Neutrophil (primary cell): ENCODE results near the gene CLMN.

Experiments used
- H3K27ac ChIP-seq: fragments of 200-600 bp; sonication (generic); 2 replicates; pipeline ENCODE4 v1.5.1; 2016; ENCODE audit warnings: mild to moderate bottlenecking, moderate library complexity
- H3K27me3 ChIP-seq: fragments of 200-600 bp; sonication (generic); 2 replicates; pipeline ENCODE4 v1.6.0; 2016; ENCODE audit warnings: mild to moderate bottlenecking
- H3K36me3 ChIP-seq: fragments of 200-600 bp; sonication (generic); 2 replicates; pipeline ENCODE4 v1.5.1; 2017
- H3K4me1 ChIP-seq, 2 experiments: fragments of 200-600 bp in 1 of 2; sonication (generic) in 1 of 2; 1 replicate in 1 of 2; 2 replicates in 1 of 2; pipeline versions ENCODE4 v1.5.1 to v1.6.1; 2013 to 2016; ENCODE audit warnings: low read depth in 1 of 2, low read length in 1 of 2, mild to moderate bottlenecking in 1 of 2, moderate library complexity in 1 of 2; ENCODE audit not compliant: control insufficient read depth in 1 of 2, insufficient read depth in 1 of 2
- H3K4me3 ChIP-seq, 2 experiments: fragments of 200-600 bp in 1 of 2; sonication (generic) in 1 of 2; 1 replicate in 1 of 2; 2 replicates in 1 of 2; pipeline ENCODE4 v1.5.1; 2013 to 2016; ENCODE audit warnings: low read depth in 1 of 2, low read length in 1 of 2, mild to moderate bottlenecking in 1 of 2, moderate library complexity in 1 of 2
- H3K9me3 ChIP-seq: fragments of 200-600 bp; sonication (generic); 2 replicates; pipeline ENCODE4 v1.5.1; 2016
- TF ChIP-seq, protein P1 (sequence below): fragments of 200-600 bp; sonication (generic); IDR thresholded peaks from 2 replicates; pipeline ENCODE4 v1.5.1; 2016; ENCODE audit warnings: antibody characterized with exemption

CLMN gene

DNA sequence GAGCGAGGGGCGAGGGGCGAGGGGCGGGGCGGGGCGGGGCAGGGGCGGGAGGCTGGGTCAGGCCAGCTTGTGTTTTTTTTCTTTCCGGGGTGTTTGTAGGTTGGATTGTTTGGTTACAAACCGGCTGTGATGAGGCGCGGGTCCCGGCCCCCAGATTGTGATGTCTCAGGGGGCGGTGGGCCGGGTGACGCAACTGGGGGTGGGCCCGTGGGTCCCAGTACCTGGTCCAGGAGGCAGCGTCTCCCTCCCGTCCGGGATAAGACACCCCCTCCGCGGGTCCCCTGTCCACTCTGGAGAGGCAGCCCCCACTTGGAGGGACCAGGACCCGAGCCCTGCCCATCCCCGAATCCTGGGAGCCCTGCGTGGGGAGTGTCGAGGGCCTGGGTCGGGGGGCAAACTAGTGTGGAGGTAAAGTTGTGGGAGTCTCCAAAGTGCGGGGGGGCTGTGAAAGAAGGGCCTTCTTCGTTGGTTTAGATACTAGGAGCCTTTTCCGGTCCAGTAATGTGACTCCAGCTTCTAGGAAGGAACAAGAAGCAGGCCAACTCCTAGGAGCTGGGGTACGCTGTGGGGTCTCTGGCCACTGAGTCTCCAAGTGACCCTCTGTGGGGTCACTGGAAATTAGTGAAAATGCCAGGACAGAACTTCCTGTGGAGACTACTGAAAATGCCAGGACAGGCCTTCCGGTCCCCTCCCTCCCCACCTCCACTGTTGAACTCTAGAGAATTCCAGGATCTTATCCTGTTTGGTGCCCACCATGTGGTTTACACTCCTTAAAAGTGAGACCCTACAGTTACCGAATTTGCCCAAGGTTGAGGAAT is 579 bp upstream of the CLMN start:
- TF ChIP-seq, protein P1, sequence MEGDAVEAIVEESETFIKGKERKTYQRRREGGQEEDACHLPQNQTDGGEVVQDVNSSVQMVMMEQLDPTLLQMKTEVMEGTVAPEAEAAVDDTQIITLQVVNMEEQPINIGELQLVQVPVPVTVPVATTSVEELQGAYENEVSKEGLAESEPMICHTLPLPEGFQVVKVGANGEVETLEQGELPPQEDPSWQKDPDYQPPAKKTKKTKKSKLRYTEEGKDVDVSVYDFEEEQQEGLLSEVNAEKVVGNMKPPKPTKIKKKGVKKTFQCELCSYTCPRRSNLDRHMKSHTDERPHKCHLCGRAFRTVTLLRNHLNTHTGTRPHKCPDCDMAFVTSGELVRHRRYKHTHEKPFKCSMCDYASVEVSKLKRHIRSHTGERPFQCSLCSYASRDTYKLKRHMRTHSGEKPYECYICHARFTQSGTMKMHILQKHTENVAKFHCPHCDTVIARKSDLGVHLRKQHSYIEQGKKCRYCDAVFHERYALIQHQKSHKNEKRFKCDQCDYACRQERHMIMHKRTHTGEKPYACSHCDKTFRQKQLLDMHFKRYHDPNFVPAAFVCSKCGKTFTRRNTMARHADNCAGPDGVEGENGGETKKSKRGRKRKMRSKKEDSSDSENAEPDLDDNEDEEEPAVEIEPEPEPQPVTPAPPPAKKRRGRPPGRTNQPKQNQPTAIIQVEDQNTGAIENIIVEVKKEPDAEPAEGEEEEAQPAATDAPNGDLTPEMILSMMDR = no peak
- Histone ChIP-seq H3K27me3 (peaks cover 82% of the 10 kb centered on the region), H3K4me1 (peaks cover 6 to 13% of the 10 kb centered on the region in 2 experiments), H3K27ac (no peak overlapping the region), H3K36me3 (no peaks in the 10 kb centered on the region), H3K4me3 (no peak overlapping the region), H3K9me3 (no peaks in the 10 kb centered on the region)

DNA sequence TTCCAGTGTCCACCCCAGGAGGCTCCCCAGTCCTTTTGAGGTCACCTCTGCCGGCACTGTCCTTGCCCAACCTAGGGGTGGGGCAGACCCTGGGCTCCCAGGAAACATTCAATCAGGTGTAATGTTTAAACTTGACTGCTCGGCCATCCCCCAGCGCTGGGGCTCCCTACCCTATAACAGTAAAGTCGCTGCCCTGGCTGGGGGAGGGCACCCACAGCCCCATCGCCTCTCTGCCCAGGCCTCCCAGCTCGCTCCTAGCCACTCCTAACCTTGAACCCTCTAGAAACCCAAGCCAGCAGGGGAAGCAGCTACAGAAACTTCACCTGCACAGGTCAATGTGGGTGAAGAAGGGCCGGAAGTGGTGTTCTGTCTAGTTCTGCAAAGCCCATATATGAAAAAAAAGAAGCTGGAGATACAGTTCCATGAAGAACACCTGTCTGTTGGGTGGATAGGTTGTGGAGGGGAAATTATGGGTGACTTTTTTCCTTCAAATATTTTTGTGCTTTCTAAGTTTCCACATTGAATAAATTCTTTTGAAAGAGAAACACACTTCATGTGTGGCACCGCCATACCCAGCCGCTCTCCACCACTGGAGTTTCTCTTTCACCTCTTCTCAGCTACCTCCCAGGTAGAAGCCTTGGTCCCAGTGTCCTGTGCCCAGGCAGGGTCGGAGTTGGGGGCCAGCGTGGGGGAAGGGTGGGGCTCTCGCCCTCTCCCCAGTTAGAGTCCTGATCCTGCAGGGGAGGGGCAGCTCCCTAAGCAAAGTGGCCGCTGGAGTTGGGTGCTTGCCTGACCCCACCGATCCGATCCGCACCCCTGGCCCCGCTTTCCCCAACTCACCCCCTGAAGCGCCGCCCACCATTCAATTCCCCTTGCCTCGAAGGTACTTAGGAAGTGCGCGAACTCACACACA is 1.1 kb downstream of the CLMN start:
- no peak overlapping the region for H3K27ac ChIP-seq

DNA sequence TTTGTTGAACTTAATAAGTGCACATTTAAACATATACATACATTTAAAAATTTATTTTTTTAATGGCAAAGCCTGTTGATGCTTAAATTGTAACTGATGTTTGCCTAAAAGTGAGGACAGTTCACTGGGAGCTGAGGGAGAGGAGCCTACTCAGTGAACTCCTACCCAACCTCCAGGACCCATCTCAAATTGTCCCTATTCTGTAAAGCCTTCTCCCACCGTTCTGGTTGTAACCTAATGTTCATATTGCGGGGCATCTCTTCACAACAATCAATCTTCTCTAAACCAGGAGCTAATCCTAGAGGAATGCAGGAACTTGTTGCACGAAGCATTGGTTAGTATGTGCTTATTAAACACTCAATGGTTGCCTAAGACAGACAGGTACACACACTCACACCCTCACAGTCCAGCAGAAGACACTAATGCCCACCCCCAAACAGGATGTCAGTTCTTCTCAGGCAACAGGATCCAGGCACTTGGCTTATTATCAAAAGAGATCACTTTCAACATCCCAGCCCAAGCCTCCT is 1.8 kb downstream of the CLMN start:
- peaks cover 11 to 21% of the 10 kb centered on the region in 2 experiments for H3K4me1 ChIP-seq
- no peak overlapping the region for H3K27ac ChIP-seq
- TF ChIP-seq, protein P1 = no peak
- H3K9me3 ChIP-seq = no peaks in the 10 kb centered on the region
- no peak overlapping the region for H3K4me3 ChIP-seq
- H3K36me3 ChIP-seq = no peaks in the 10 kb centered on the region
- H3K27me3 ChIP-seq = peaks cover 71% of the 10 kb centered on the region

More for the DNA sequence above, 1.1 kb downstream of the CLMN start:
- Histone ChIP-seq H3K27me3 (peaks cover 76% of the 10 kb centered on the region), H3K4me1 (peaks cover 11 to 20% of the 10 kb centered on the region in 2 experiments), H3K4me3 (peak overlapping the region; percentile 41 to 66), H3K9me3 (no peaks in the 10 kb centered on the region), H3K36me3 (no peaks in the 10 kb centered on the region)
- TF ChIP-seq, protein P1 = no peak

DNA sequence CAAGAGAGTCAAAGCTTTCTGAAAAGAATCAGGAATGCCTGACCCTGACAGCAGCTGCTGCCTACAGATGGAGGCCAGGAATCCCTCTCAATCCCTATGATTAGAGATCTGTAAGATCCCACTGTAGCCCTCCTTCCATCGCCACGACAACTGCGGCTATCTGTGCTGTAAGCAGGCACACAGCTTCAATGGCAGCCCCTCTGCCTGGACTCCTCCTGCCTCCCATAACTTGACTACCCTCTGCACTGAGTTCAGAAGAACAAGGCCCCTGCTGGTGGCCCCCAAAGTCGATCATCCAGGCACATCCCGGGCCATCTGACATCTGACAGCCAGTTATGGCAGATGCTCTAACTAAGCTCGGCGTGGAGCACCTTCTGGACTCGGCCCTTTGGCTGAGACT is 2.9 kb downstream of the CLMN start:
- Histone ChIP-seq H3K4me3 (no peak overlapping the region), H3K4me1 (peaks cover 11 to 21% of the 10 kb centered on the region in 2 experiments), H3K27ac (no peak overlapping the region), H3K36me3 (no peaks in the 10 kb centered on the region), H3K27me3 (peaks cover 61% of the 10 kb centered on the region), H3K9me3 (no peaks in the 10 kb centered on the region)
- TF ChIP-seq, protein P1 = no peak

DNA sequence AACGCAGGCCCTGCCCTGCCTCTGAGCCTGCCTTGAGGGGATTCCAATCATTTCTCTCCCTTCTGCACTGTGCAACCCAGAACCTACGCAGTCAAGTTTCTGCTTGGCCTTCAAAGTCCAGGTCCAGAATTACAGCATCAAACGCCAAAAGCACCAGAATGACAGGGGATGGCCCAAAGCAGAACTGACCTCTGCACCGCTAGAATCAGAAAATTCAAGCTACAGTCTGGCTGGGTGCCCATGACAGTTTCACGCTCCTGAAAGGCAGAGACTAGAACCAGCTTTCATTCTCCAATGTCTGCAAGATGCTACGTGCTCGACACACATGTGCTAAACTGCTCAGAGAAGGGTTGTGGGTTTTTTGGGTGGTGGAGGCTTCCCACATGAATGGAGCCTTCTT is 4.1 kb downstream of the CLMN start:
- TF ChIP-seq, protein P1 = no peak
- Histone ChIP-seq H3K36me3 (no peaks in the 10 kb centered on the region), H3K27me3 (peaks cover 49% of the 10 kb centered on the region), H3K4me1 (peaks cover 11 to 21% of the 10 kb centered on the region in 2 experiments), H3K27ac (no peak overlapping the region), H3K4me3 (no peak overlapping the region), H3K9me3 (no peaks in the 10 kb centered on the region)
